GM23338 (cell line): ENCODE data around the gene KMT2C. TPM values are rescaled to one million over a fixed set of nuclear protein-coding genes. Genes with fewer than 3 reads are reported as not detected.
A peak's percentile ranks its signal among the peaks of the same experiment; 100 is the strongest.
"Not testable (repeated sequence)": the region's sequence is repeated elsewhere in the genome, so short reads cannot be mapped to it uniquely, and the experiment has no call there.

Experiments
- ATAC-seq: fragments of 200-7000 bp; cut with Tn5 transposase; 3 replicates; pipeline ENCODE4 v1.9.1; 2020
- DNase-seq: peaks from one replicate; pipeline ENCODE4 v3.0.0-alpha.2; 2015; ENCODE audit warnings: low spot score
- H2AFZ ChIP-seq: fragments of 200-600 bp; sonication (generic); 2 replicates; pipeline ENCODE4 v1.8.0; 2016; ENCODE audit warnings: antibody characterized with exemption, mild to moderate bottlenecking, moderate library complexity
- H3F3A ChIP-seq: fragments of 200-600 bp; sonication (generic); replicated peaks from 2 replicates; pipeline ENCODE4 v1.8.0; 2017; ENCODE audit warnings: antibody characterized with exemption, mixed run types, low read depth
- H3K27ac ChIP-seq: fragments of 200-600 bp; sonication (generic); 2 replicates; pipeline ENCODE4 v1.6.1; 2016; ENCODE audit warnings: low read depth
- H3K27me3 ChIP-seq: fragments of 200-600 bp; sonication (generic); 2 replicates; pipeline ENCODE4 v1.8.0; 2016; ENCODE audit warnings: mild to moderate bottlenecking, mixed run types, moderate library complexity; ENCODE audit not compliant: insufficient read depth
- H3K36me3 ChIP-seq: fragments of 200-600 bp; sonication (generic); 2 replicates; pipeline ENCODE4 v1.8.0; 2016; ENCODE audit warnings: mild to moderate bottlenecking; ENCODE audit not compliant: insufficient read depth
- H3K4me1 ChIP-seq: fragments of 200-600 bp; sonication (generic); 2 replicates; pipeline ENCODE4 v1.8.0; 2016; ENCODE audit warnings: mild to moderate bottlenecking, moderate library complexity; ENCODE audit not compliant: insufficient read depth
- H3K4me2 ChIP-seq: fragments of 200-600 bp; sonication (generic); 2 replicates; pipeline ENCODE4 v1.7.1; 2017; ENCODE audit warnings: mixed run types
- H3K4me3 ChIP-seq: fragments of 200-600 bp; sonication (generic); 2 replicates; pipeline ENCODE4 v1.6.1; 2016; ENCODE audit warnings: mixed run types
- H3K79me2 ChIP-seq: fragments of 200-600 bp; sonication (generic); replicated peaks from 2 replicates; pipeline ENCODE4 v1.8.0; 2017; ENCODE audit warnings: mild to moderate bottlenecking; ENCODE audit not compliant: insufficient read depth
- H3K9me2 ChIP-seq: fragments of 200-600 bp; sonication (generic); 2 replicates; pipeline ENCODE4 v1.8.0; 2017; ENCODE audit not compliant: insufficient read depth
- H4K20me1 ChIP-seq: fragments of 200-600 bp; sonication (generic); replicated peaks from 2 replicates; pipeline ENCODE4 v1.8.0; 2017; ENCODE audit warnings: mild to moderate bottlenecking; ENCODE audit not compliant: insufficient read depth
- H3K27ac Mint-ChIP-seq: 2 replicates; pipeline ENCODE4 v1.8.0; 2020; ENCODE audit warnings: inconsistent platforms, mild to moderate bottlenecking, moderate library complexity, mixed read lengths
- H3K27me3 Mint-ChIP-seq: 3 replicates; pipeline ENCODE4 v1.8.0; 2022; ENCODE audit warnings: low read depth, mild to moderate bottlenecking, moderate library complexity, mixed read lengths, inconsistent platforms; ENCODE audit not compliant: insufficient read depth, poor library complexity
- H3K36me3 Mint-ChIP-seq: 3 replicates; pipeline ENCODE4 v1.8.0; 2021; ENCODE audit warnings: low read depth, mild to moderate bottlenecking, inconsistent platforms, moderate library complexity, mixed read lengths
- H3K4me1 Mint-ChIP-seq: 3 replicates; pipeline ENCODE4 v1.8.0; 2020; ENCODE audit warnings: mild to moderate bottlenecking, inconsistent platforms, mixed read lengths
- H3K4me3 Mint-ChIP-seq: 3 replicates; pipeline ENCODE4 v1.8.0; 2021; ENCODE audit warnings: moderate library complexity, mild to moderate bottlenecking, inconsistent platforms, mixed read lengths
- H3K9me3 Mint-ChIP-seq: 3 replicates; pipeline ENCODE4 v1.8.0; 2020; ENCODE audit warnings: moderate library complexity, mild to moderate bottlenecking, inconsistent platforms, mixed read lengths
- CREB1 ChIP-seq: fragments of 250-450 bp; sonication (Bioruptor Pico); IDR thresholded peaks from 2 replicates; pipeline ENCODE4 v1.5.0; 2020; ENCODE audit warnings: low read depth, mild to moderate bottlenecking, moderate library complexity
- EZH2 ChIP-seq: fragments of 200-600 bp; sonication (generic); IDR thresholded peaks from one replicate; pipeline ENCODE4 v1.8.0; 2017; ENCODE audit warnings: antibody characterized with exemption, mild to moderate bottlenecking, low read depth; ENCODE audit not compliant: unreplicated experiment
- EZH2phosphoT487 ChIP-seq: fragments of 200-600 bp; sonication (generic); IDR thresholded peaks from one replicate; pipeline ENCODE4 v1.8.1; 2018; ENCODE audit warnings: antibody characterized with exemption; ENCODE audit not compliant: unreplicated experiment
- NANOG ChIP-seq: IDR thresholded peaks from 2 replicates; pipeline ENCODE4 v1.6.1; 2016; ENCODE audit warnings: antibody characterized with exemption, borderline replicate concordance
- POLR2AphosphoS5 ChIP-seq: IDR thresholded peaks from 2 replicates; pipeline ENCODE4 v1.6.1; 2016; ENCODE audit warnings: antibody characterized with exemption, low read depth
- polyA plus RNA-seq: library from polyadenylated mRNA; unstranded; fragments of >200 nt; fragmentation: Nextera tagmentation; extraction: Ambion mirVana; gene quantifications from 2 replicates; pipeline ENCODE4 v1.2.1, GENCODE V29; 2016
- total RNA-seq: library from RNA; depleted of rRNA; stranded (reverse); fragments of >200 nt; shearing (Covaris generic); gene quantifications from 2 replicates; pipeline ENCODE4 v1.2.3, GENCODE V29; 2014
- TF ChIP-seq, protein P1 (sequence below): fragments of 250-450 bp; sonication (Bioruptor Pico); IDR thresholded peaks from 2 replicates; pipeline ENCODE4 v1.5.0; 2020; ENCODE audit warnings: mild to moderate bottlenecking, moderate library complexity

KMT2C gene
- total and polyA plus RNA-seq, 2 experiments from 2014 or later, result 11.4 to 39.0 TPM

DNA sequence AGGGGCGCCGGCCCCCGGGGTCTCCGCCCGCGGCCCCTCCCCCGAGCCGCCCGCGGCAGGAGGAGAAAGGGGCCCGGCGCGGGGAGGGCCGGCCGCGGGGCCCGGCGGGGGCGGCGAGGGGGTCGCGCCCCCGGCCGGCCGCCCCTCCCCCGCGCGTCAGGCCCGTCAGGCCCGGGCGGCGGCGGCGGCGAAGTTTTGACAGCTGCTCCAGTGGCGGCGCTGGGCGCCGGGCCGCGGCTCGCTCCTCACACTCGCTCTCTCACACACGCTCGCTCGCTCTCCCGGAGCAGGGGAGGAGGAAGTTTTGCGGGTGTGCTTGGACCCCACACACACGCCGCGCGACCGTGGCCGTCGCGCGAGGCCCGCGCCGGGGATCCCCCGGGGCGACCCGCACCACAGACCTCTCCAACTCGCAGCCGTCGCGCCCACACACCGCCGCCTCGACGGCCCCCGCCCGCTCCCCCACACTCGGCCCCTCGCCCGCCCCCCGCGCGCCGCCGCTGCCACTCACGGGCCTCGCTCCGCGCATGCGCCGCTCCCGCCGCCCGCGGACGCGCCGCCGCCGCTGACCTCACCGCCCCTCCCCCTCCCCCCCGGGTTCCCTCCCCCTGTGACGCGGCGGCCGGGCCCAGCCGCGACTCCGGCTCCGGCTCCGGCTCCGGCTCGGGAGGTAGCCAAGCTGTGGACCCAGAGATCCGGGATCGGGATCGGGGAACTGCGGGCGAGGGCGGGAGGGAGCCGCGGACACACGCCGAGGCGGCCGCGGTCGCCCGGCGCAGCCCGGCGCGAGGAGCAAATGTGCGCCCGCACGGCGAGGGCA, 518 bp upstream of the KMT2C start:
- peak; percentile 69 for ATAC-seq
- H2AFZ ChIP-seq, result peak overlapping the region; percentile 87
- peaks cover 35% of the 10 kb centered on the region for H3K4me1 ChIP-seq
- peak; percentile 95 for DNase-seq
- H3K4me2 ChIP-seq, result peak overlapping the region; percentile 79
- H3K27me3 ChIP-seq, result peaks cover 25% of the 10 kb centered on the region
- H3K27ac ChIP-seq, result no peak overlapping the region
- H3F3A ChIP-seq, result peaks cover 4% of the 10 kb centered on the region; the same call in 1 of the 2 replicates
- H3K4me3 ChIP-seq, result peak overlapping the region; percentile 74
- Mint-ChIP-seq H3K9me3 (peaks cover 3% of the 10 kb centered on the region; the same call in 2 of the 3 replicates), H3K36me3 (no peaks in the 10 kb centered on the region), H3K4me3 (peak overlapping the region; percentile 81), H3K27me3 (peaks cover 15% of the 10 kb centered on the region), H3K4me1 (peaks cover 26% of the 10 kb centered on the region; the same call in 2 of the 3 replicates), H3K27ac (no peak overlapping the region)
- no peaks in the 10 kb centered on the region for H3K36me3 ChIP-seq
- peaks cover 19% of the 10 kb centered on the region for H4K20me1 ChIP-seq
- H3K79me2 ChIP-seq, result peaks cover 37% of the 10 kb centered on the region
- no peak for TF ChIP-seq EZH2
- TF ChIP-seq POLR2AphosphoS5, result no peak
- peak; percentile 91 for TF ChIP-seq CREB1 (CRISPR knock-in tag)
- TF ChIP-seq, protein P1, sequence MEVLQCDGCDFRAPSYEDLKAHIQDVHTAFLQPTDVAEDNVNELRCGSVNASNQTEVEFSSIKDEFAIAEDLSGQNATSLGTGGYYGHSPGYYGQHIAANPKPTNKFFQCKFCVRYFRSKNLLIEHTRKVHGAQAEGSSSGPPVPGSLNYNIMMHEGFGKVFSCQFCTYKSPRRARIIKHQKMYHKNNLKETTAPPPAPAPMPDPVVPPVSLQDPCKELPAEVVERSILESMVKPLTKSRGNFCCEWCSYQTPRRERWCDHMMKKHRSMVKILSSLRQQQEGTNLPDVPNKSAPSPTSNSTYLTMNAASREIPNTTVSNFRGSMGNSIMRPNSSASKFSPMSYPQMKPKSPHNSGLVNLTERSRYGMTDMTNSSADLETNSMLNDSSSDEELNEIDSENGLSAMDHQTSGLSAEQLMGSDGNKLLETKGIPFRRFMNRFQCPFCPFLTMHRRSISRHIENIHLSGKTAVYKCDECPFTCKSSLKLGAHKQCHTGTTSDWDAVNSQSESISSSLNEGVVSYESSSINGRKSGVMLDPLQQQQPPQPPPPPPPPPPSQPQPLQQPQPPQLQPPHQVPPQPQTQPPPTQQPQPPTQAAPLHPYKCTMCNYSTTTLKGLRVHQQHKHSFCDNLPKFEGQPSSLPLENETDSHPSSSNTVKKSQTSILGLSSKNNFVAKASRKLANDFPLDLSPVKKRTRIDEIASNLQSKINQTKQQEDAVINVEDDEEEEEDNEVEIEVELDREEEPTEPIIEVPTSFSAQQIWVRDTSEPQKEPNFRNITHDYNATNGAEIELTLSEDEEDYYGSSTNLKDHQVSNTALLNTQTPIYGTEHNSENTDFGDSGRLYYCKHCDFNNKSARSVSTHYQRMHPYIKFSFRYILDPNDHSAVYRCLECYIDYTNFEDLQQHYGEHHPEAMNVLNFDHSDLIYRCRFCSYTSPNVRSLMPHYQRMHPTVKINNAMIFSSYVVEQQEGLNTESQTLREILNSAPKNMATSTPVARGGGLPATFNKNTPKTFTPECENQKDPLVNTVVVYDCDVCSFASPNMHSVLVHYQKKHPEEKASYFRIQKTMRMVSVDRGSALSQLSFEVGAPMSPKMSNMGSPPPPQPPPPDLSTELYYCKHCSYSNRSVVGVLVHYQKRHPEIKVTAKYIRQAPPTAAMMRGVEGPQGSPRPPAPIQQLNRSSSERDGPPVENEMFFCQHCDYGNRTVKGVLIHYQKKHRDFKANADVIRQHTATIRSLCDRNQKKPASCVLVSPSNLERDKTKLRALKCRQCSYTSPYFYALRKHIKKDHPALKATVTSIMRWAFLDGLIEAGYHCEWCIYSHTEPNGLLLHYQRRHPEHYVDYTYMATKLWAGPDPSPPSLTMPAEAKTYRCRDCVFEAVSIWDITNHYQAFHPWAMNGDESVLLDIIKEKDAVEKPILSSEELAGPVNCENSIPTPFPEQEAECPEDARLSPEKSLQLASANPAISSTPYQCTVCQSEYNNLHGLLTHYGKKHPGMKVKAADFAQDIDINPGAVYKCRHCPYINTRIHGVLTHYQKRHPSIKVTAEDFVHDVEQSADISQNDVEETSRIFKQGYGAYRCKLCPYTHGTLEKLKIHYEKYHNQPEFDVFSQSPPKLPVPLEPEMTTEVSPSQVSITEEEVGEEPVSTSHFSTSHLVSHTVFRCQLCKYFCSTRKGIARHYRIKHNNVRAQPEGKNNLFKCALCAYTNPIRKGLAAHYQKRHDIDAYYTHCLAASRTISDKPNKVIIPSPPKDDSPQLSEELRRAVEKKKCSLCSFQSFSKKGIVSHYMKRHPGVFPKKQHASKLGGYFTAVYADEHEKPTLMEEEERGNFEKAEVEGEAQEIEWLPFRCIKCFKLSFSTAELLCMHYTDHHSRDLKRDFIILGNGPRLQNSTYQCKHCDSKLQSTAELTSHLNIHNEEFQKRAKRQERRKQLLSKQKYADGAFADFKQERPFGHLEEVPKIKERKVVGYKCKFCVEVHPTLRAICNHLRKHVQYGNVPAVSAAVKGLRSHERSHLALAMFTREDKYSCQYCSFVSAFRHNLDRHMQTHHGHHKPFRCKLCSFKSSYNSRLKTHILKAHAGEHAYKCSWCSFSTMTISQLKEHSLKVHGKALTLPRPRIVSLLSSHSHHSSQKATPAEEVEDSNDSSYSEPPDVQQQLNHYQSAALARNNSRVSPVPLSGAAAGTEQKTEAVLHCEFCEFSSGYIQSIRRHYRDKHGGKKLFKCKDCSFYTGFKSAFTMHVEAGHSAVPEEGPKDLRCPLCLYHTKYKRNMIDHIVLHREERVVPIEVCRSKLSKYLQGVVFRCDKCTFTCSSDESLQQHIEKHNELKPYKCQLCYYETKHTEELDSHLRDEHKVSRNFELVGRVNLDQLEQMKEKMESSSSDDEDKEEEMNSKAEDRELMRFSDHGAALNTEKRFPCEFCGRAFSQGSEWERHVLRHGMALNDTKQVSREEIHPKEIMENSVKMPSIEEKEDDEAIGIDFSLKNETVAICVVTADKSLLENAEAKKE (CRISPR knock-in tag), result no peak
- TF ChIP-seq NANOG, result no peak
- TF ChIP-seq EZH2phosphoT487, result no peak
- no peaks in the 10 kb centered on the region for H3K9me2 ChIP-seq

DNA sequence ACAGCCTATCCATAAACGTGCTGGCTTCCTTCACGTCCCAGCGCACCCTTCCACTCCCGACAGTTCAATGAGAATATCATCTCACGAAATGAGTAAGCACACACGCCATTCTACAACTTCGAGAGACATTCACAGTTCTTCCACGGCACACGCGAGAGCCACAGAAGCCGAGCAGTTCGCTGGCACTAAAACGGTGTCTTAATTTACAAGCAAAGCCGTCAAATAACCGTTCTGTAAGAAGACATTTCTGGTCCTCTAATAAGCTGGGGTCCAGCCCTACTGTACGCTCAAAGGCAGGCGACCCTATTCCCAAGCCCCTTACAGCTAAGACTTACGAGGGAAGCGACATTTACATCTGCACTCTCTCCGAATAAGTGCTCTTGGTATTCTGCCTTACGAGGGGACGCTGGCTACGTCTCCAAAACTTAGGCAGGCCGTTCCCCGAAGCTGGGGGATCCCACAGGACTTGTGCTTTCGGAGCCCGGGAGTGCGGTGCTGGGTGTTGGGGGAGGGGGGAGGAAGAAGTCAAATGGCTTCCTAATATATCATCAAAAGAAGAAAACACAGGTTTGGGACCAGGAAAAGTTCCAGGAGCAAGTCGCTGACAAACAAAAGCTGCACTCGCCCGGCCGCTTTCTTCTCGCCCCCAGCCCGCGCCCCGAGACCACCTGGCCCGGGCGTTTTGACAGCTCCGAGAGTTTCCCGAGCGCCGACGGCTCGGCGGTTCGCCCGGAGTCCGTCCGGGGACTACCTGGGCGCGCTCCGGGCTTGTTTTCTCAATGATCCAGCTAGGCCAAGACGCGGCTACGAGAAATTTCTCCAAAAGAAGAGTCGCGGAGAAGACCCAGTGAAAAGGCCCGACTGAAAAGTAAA, 1.1 kb downstream of the KMT2C start:
- H3K36me3 Mint-ChIP-seq, H3K36me3 ChIP-seq, H3F3A ChIP-seq, H3K9me2 ChIP-seq, H3K27ac ChIP-seq, H3K9me3 Mint-ChIP-seq, H2AFZ ChIP-seq: not testable (repeated sequence)
- peak overlapping the region; percentile 87 for H3K4me3 ChIP-seq
- Mint-ChIP-seq H3K4me3 (peak overlapping the region; percentile 85), H3K27ac (peak overlapping the region; percentile 62; the same call in 1 of the 2 replicates), H3K27me3 (peaks cover 15% of the 10 kb centered on the region), H3K4me1 (peaks cover 33% of the 10 kb centered on the region)
- peaks cover 53% of the 10 kb centered on the region for H3K79me2 ChIP-seq
- H3K4me1 ChIP-seq, result peaks cover 39% of the 10 kb centered on the region
- peaks cover 25% of the 10 kb centered on the region for H3K27me3 ChIP-seq
- H3K4me2 ChIP-seq, result peak overlapping the region; percentile 97
- H4K20me1 ChIP-seq, result peaks cover 26% of the 10 kb centered on the region
- DNase-seq (peak; percentile 55), ATAC-seq (peak; percentile 35)

DNA sequence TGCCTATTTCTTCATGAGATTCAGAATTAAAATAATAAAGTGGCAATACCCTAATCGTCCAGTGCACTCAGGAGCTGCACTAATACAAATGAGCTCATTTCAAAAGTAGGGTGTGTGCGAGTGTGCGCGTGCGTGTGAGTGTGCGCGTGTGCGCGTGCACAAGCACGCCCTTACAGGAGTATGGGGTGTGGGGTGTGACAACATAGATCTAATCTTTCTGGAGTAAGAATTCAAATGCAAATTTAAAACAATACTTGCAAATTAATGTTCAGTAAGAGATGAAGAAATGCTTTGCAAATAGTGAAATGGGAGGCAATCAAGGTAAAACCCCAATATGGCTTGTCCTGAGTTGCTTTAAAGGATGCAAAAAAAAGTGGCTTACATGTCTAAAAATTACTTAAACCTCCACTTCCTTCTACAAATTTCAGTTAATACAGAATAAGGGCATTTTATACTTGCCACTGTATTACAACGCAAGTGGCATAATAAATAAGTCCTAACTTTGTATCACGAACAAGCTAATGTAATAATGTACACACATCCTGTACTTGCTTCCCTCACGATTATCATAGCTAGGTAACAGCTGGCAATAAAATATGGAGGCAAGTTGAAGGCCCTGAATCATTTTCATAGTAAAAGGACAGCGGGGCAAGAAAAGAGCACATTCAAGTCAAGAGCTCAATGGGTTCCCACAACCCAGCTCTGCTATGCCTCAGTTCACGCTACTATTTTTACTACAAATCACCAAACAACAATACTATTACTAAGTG, 1.9 kb downstream of the KMT2C start:
- H2AFZ ChIP-seq, H3K9me3 Mint-ChIP-seq, ATAC-seq, H3K36me3 ChIP-seq, H3K9me2 ChIP-seq, H3K27ac ChIP-seq, H3F3A ChIP-seq, H3K36me3 Mint-ChIP-seq, H3K27ac Mint-ChIP-seq, DNase-seq: not testable (repeated sequence)
- Histone ChIP-seq H3K4me1 (peaks cover 43% of the 10 kb centered on the region), H3K4me3 (peak overlapping the region; percentile 87), H3K4me2 (peak overlapping the region; percentile 97), H3K27me3 (peaks cover 25% of the 10 kb centered on the region), H3K79me2 (peaks cover 60% of the 10 kb centered on the region), H4K20me1 (peaks cover 26% of the 10 kb centered on the region)
- Mint-ChIP-seq H3K4me3 (peak overlapping the region; percentile 85), H3K27me3 (peaks cover 15% of the 10 kb centered on the region), H3K4me1 (peaks cover 35% of the 10 kb centered on the region)
